ENCODE data around the gene HMGCS1. TPM values are rescaled to one million over a fixed set of nuclear protein-coding genes. Genes with fewer than 3 reads are reported as not detected.

The HMGCS1 gene
- total RNA-seq, 3 donors from 2014 or later (not counting 1 experiment from before 2014, with no cell fraction given), result 53.0 to 105 (median 85.8) TPM

DNA sequence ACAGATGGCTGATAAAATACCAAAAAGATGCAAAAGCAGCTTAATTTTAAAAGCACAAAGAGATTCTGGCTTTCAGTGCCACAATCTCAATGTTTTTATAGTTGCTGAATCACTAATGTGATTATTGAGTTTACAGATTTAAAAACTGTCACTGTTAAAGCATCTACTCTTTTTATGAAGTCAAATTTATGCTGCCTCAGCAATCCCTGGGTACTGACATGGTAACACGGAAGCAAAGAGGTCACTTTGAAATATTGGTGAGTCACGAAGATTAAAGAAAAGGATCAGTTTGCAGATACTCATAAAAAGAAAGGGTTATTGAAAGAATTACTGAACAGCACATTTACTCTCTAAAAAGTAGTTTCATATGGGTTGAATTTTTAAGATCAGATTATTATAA lies 39.7 kb upstream of the HMGCS1 start:
- Mint-ChIP-seq H3K27ac (no peak overlapping the region), H3K4me1 (no peaks in the 10 kb centered on the region), H3K36me3 (no peaks in the 10 kb centered on the region), H3K4me3 (no peak overlapping the region), H3K27me3 (ENCODE audit: low read depth in 2 of 2) (peaks cover 10 to 12% of the 10 kb centered on the region in 2 donors), H3K9me3 (no peaks in the 10 kb centered on the region)
- Histone ChIP-seq H3K4me1 (ENCODE audit: control insufficient read depth, insufficient read depth, low read length) (no peaks in the 10 kb centered on the region), H3K36me3 (ENCODE audit: control insufficient read depth, insufficient read depth, low read length) (no peaks in the 10 kb centered on the region), H3K4me3 (ENCODE audit: low read length) (no peak overlapping the region), H3K27me3 (ENCODE audit: control insufficient read depth, insufficient read depth, low read length) (no peaks in the 10 kb centered on the region), H3K27ac (ENCODE audit: low read length) (no peak overlapping the region), H3K9me3 (ENCODE audit: control insufficient read depth, insufficient read depth, low read length) (no peaks in the 10 kb centered on the region)
- TF ChIP-seq, protein P1, sequence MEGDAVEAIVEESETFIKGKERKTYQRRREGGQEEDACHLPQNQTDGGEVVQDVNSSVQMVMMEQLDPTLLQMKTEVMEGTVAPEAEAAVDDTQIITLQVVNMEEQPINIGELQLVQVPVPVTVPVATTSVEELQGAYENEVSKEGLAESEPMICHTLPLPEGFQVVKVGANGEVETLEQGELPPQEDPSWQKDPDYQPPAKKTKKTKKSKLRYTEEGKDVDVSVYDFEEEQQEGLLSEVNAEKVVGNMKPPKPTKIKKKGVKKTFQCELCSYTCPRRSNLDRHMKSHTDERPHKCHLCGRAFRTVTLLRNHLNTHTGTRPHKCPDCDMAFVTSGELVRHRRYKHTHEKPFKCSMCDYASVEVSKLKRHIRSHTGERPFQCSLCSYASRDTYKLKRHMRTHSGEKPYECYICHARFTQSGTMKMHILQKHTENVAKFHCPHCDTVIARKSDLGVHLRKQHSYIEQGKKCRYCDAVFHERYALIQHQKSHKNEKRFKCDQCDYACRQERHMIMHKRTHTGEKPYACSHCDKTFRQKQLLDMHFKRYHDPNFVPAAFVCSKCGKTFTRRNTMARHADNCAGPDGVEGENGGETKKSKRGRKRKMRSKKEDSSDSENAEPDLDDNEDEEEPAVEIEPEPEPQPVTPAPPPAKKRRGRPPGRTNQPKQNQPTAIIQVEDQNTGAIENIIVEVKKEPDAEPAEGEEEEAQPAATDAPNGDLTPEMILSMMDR (IDR thresholded peaks at IDR 0.05), result no peak
- 95% methylated on average over 2 of the region's 2 CpGs for WGBS (ENCODE audit: insufficient coverage)
- DNase-seq (no peak), ATAC-seq (no peak)
- intact Hi-C loops (cut with micrococcal nuclease), result no loop called here

DNA sequence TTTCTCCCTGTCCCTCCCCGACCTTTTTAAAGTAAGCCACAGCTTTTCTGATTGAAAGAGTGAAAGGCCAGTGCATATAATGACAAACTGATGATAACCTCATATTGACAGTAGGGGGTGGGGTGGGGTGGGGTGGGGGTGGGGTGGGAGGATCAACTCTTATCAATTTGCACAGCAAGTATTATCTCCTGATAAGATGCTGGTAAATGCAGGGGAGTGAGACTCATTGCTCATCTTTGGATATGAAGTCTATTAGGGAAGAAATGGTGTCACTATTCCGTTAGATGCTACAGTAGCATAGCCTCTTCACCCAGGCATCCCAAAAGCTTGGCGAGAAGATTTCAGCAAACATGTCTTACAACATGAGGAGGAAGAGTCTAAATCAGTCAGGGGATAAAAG lies 38.9 kb upstream of the HMGCS1 start:
- DNase-seq, result no peak
- Mint-ChIP-seq H3K4me1 (no peaks in the 10 kb centered on the region), H3K9me3 (no peaks in the 10 kb centered on the region), H3K36me3 (no peaks in the 10 kb centered on the region), H3K27ac (no peak overlapping the region), H3K4me3 (no peak overlapping the region), H3K27me3 (ENCODE audit: low read depth in 2 of 2) (peaks cover 10 to 12% of the 10 kb centered on the region in 2 donors)
- Histone ChIP-seq H3K36me3 (ENCODE audit: control insufficient read depth, insufficient read depth, low read length) (no peaks in the 10 kb centered on the region), H3K27ac (ENCODE audit: low read length) (no peak overlapping the region), H3K4me1 (ENCODE audit: control insufficient read depth, insufficient read depth, low read length) (no peaks in the 10 kb centered on the region), H3K27me3 (ENCODE audit: control insufficient read depth, insufficient read depth, low read length) (no peaks in the 10 kb centered on the region), H3K9me3 (ENCODE audit: control insufficient read depth, insufficient read depth, low read length) (no peaks in the 10 kb centered on the region), H3K4me3 (ENCODE audit: low read length) (no peak overlapping the region)
- ATAC-seq, result no peak
- WGBS (ENCODE audit: insufficient coverage), result 100% methylated on average over 2 of the region's 3 CpGs
- TF ChIP-seq, protein P1 (IDR thresholded peaks at IDR 0.05), result no peak
- intact Hi-C loops (cut with micrococcal nuclease), result no loop called here

DNA sequence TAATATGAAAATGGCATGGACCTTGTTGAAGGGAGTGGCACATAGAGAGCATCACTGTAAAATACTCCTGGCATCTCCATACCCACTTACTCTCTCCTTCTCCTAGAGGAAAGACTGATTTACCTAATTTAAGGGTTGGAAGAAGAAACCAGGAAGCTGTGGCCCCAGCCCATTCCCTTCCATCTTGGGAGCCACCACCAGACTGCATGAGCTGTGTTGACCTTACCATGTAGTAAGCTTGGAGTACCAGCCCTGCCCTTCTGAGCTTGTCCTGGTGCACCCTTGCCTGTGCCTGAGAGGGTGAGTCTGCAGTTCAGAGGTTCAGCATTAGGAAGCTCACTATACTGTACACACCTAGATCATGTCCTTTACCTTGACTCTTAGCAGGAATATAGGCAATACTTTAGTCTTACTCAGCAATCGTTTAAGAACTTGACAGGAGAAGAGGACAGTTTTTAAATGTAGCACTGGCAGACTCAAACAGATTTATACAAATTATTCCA lies 35.7 kb upstream of the HMGCS1 start:
- ATAC-seq (no peak), DNase-seq (no peak)
- H3K9me3 ChIP-seq (ENCODE audit: control insufficient read depth, insufficient read depth, low read length), result no peaks in the 10 kb centered on the region
- Mint-ChIP-seq H3K4me1 (no peaks in the 10 kb centered on the region), H3K27me3 (ENCODE audit: low read depth in 2 of 2) (peaks cover 6 to 17% of the 10 kb centered on the region in 2 donors), H3K4me3 (no peak overlapping the region), H3K9me3 (no peaks in the 10 kb centered on the region), H3K36me3 (no peaks in the 10 kb centered on the region), H3K27ac (no peak overlapping the region)
- no peak overlapping the region for H3K4me3 ChIP-seq (ENCODE audit: low read length)
- H3K27me3 ChIP-seq (ENCODE audit: control insufficient read depth, insufficient read depth, low read length), result no peaks in the 10 kb centered on the region
- no peaks in the 10 kb centered on the region for H3K36me3 ChIP-seq (ENCODE audit: control insufficient read depth, insufficient read depth, low read length)
- no peak overlapping the region for H3K27ac ChIP-seq (ENCODE audit: low read length)
- TF ChIP-seq, protein P1 (IDR thresholded peaks at IDR 0.05), result no peak
- WGBS (ENCODE audit: insufficient coverage), result 82% methylated on average over 1 of the region's 1 CpG
- no peaks in the 10 kb centered on the region for H3K4me1 ChIP-seq (ENCODE audit: control insufficient read depth, insufficient read depth, low read length)
- intact Hi-C loops (cut with micrococcal nuclease), result no loop called here

GRCh38 chr5:43348207-43348606 lies 35.0 kb upstream of the HMGCS1 start:
- H3K27me3 Mint-ChIP-seq (ENCODE audit: low read depth in 2 of 2), result peaks cover 9 to 23% of the 10 kb centered on the region in 2 donors
- WGBS (ENCODE audit: insufficient coverage), result 93% methylated on average over 4 of the region's 4 CpGs
- ATAC-seq (no peak), DNase-seq (no peak)
- no peaks in the 10 kb centered on the region for H3K27me3 ChIP-seq (ENCODE audit: control insufficient read depth, insufficient read depth, low read length)
- no peaks in the 10 kb centered on the region for H3K9me3 ChIP-seq (ENCODE audit: control insufficient read depth, insufficient read depth, low read length)
- no peaks in the 10 kb centered on the region for H3K36me3 ChIP-seq (ENCODE audit: control insufficient read depth, insufficient read depth, low read length)
- no peak overlapping the region for H3K27ac ChIP-seq (ENCODE audit: low read length)
- H3K36me3 Mint-ChIP-seq, result no peaks in the 10 kb centered on the region
- no peak overlapping the region for H3K27ac Mint-ChIP-seq
- intact Hi-C loops (cut with micrococcal nuclease), result no loop called here
- peaks cover 0 to 3% of the 10 kb centered on the region in 2 donors for H3K9me3 Mint-ChIP-seq
- no peak overlapping the region for H3K4me3 ChIP-seq (ENCODE audit: low read length)
- TF ChIP-seq, protein P1 (IDR thresholded peaks at IDR 0.05), result no peak
- no peaks in the 10 kb centered on the region for H3K4me1 Mint-ChIP-seq
- H3K4me3 Mint-ChIP-seq, result no peak overlapping the region
- H3K4me1 ChIP-seq (ENCODE audit: control insufficient read depth, insufficient read depth, low read length), result no peaks in the 10 kb centered on the region
